Gastroesophageal sphincter (tissue), 3 donors: ENCODE data around the gene SLC29A3.

ENCODE experiments used
- CTCF ChIP-seq, 4 experiments: fragments of 200-600 bp in 2 of 4; fragments of 450-650 bp in 2 of 4; sonication (generic) in 1 of 4; IDR thresholded peaks; one replicate each; pipeline ENCODE4 v1.5.1; 2017 to 2019; ENCODE audit warnings: antibody characterized with exemption in 4 of 4, mild to moderate bottlenecking in 2 of 4, moderate library complexity in 2 of 4
- EP300 ChIP-seq: sonication (generic); formaldehyde crosslinking; IDR thresholded peaks from one replicate; pipeline ENCODE4 v1.6.1; 2017; ENCODE audit warnings: antibody characterized with exemption, mild to moderate bottlenecking
- POLR2A ChIP-seq, 2 donors: fragments of 450-650 bp; IDR thresholded peaks; one replicate each; pipeline ENCODE4 v1.6.1; 2017; ENCODE audit warnings: antibody characterized with exemption in 2 of 2, mild to moderate bottlenecking in 2 of 2, moderate library complexity in 1 of 2

GRCh38 chr10:71284544-71285179 is 34.4 kb upstream of the SLC29A3 start:
- TF ChIP-seq CTCF (IDR thresholded peaks at IDR 0.05): no peak
- TF ChIP-seq POLR2A (IDR thresholded peaks at IDR 0.05): no peak
- TF ChIP-seq EP300: no peak
